Endothelial cell of umbilical vein (primary cell): Measurements from ENCODE around the gene USF1.

ENCODE experiments used
- MYC ChIP-seq: IDR thresholded peaks from one replicate; pipeline ENCODE4 v1.6.1; 2011; ENCODE audit warnings: mild to moderate bottlenecking, low read depth, low read length
- TF ChIP-seq, protein P1 (sequence below): IDR thresholded peaks from 2 replicates; pipeline ENCODE4 v1.6.1; 2011; ENCODE audit not compliant: insufficient read depth, insufficient read length
- TF ChIP-seq, protein P2 (sequence below), 2 donors: IDR thresholded peaks; 1 replicate in 1 of 2; 2 replicates in 1 of 2; pipeline ENCODE4 v1.5.1; 2011; ENCODE audit warnings: low read length in 2 of 2, mild to moderate bottlenecking in 2 of 2, moderate library complexity in 2 of 2, control low read depth in 1 of 2, inconsistent platforms in 1 of 2, low read depth in 1 of 2; ENCODE audit not compliant: insufficient read depth in 1 of 2; ENCODE audit errors: extremely low read depth in 1 of 2

DNA sequence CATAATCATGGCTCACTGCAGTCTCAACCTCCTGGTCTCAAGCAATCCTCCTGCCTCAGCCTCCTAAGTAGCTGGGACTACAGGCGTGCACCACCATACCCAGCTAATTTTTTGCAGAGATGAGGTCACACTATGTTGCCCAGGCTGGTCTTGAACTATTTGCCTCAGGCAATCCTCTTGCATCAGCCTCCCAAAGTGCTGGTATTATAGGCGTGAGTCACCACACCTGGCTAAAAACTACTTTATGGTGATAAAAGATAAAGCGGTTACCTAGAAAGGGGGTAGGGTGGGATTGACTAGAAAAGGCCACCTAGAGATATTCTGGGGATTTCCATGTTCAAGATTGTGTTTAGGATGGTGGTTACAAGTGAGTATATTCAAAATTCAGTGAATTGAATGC, 12.0 kb downstream of the USF1 start:
- TF ChIP-seq, protein P1, sequence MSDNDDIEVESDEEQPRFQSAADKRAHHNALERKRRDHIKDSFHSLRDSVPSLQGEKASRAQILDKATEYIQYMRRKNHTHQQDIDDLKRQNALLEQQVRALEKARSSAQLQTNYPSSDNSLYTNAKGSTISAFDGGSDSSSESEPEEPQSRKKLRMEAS: no peak
- TF ChIP-seq, protein P2, sequence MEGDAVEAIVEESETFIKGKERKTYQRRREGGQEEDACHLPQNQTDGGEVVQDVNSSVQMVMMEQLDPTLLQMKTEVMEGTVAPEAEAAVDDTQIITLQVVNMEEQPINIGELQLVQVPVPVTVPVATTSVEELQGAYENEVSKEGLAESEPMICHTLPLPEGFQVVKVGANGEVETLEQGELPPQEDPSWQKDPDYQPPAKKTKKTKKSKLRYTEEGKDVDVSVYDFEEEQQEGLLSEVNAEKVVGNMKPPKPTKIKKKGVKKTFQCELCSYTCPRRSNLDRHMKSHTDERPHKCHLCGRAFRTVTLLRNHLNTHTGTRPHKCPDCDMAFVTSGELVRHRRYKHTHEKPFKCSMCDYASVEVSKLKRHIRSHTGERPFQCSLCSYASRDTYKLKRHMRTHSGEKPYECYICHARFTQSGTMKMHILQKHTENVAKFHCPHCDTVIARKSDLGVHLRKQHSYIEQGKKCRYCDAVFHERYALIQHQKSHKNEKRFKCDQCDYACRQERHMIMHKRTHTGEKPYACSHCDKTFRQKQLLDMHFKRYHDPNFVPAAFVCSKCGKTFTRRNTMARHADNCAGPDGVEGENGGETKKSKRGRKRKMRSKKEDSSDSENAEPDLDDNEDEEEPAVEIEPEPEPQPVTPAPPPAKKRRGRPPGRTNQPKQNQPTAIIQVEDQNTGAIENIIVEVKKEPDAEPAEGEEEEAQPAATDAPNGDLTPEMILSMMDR (IDR thresholded peaks at IDR 0.05; ENCODE audit: extremely low read depth in 1 of 2, insufficient read depth in 1 of 2, low read depth in 1 of 2, low read length in 2 of 2): no peak
- no peak for TF ChIP-seq MYC
